ENCODE data around the gene ACTN3. TPM values are rescaled to one million over a fixed set of nuclear protein-coding genes. Genes with fewer than 3 reads are reported as not detected.
A peak's percentile ranks its signal among the peaks of the same experiment; 100 is the strongest.
"Not testable (repeated sequence)": the region's sequence is repeated elsewhere in the genome, so short reads cannot be mapped to it uniquely, and the experiment has no call there.

ACTN3 gene
- total RNA-seq, 2 donors from 2014 or later = 0.58 to 3.0 TPM

GRCh38 chr11:66539170-66539869 lies 7.4 kb upstream of the ACTN3 start:
- no peak overlapping the region for H3K4me3 Mint-ChIP-seq
- H3K27ac Mint-ChIP-seq = no peak overlapping the region

GRCh38 chr11:66539870-66540213 lies 6.9 kb upstream of the ACTN3 start:
- Mint-ChIP-seq H3K27ac (no peak overlapping the region), H3K27me3 (no peaks in the 10 kb centered on the region), H3K36me3 (ENCODE audit: low read depth) (peaks cover 69% of the 10 kb centered on the region), H3K4me1 (peaks cover 26% of the 10 kb centered on the region), H3K9me3 (no peaks in the 10 kb centered on the region), H3K4me3 (no peak overlapping the region)
- ATAC-seq (replicated peaks) = no peak

More at GRCh38 chr11:66539170-66539869, 7.4 kb upstream of the ACTN3 start:
- Mint-ChIP-seq H3K9me3 (no peaks in the 10 kb centered on the region), H3K27me3 (no peaks in the 10 kb centered on the region), H3K36me3 (ENCODE audit: low read depth) (peaks cover 72% of the 10 kb centered on the region), H3K4me1 (peaks cover 24% of the 10 kb centered on the region)
- ATAC-seq (replicated peaks) = no peak

GRCh38 chr11:66540598-66540997 lies 6.1 kb upstream of the ACTN3 start:
- peaks cover 62% of the 10 kb centered on the region for H3K36me3 Mint-ChIP-seq (ENCODE audit: low read depth)
- H3K27ac Mint-ChIP-seq = not testable (repeated sequence)

GRCh38 chr11:66541892-66542291 lies 4.8 kb upstream of the ACTN3 start:
- ATAC-seq (replicated peaks) = no peak
- peak overlapping the region; percentile 95 for H3K4me3 Mint-ChIP-seq
- H3K36me3 Mint-ChIP-seq (ENCODE audit: low read depth) = peaks cover 49% of the 10 kb centered on the region
- peak overlapping the region; percentile 85 for H3K27ac Mint-ChIP-seq
- H3K9me3 Mint-ChIP-seq = no peaks in the 10 kb centered on the region
- H3K4me1 Mint-ChIP-seq = peaks cover 31% of the 10 kb centered on the region
- no peaks in the 10 kb centered on the region for H3K27me3 Mint-ChIP-seq

More at GRCh38 chr11:66540598-66540997, 6.1 kb upstream of the ACTN3 start:
- H3K9me3 Mint-ChIP-seq; ATAC-seq (replicated peaks); H3K27me3 Mint-ChIP-seq; H3K4me3 Mint-ChIP-seq: not testable (repeated sequence)
- H3K4me1 Mint-ChIP-seq = peaks cover 31% of the 10 kb centered on the region

GRCh38 chr11:66542362-66542761 lies 4.3 kb upstream of the ACTN3 start:
- Mint-ChIP-seq H3K9me3 (no peaks in the 10 kb centered on the region), H3K4me3 (peak overlapping the region; percentile 95), H3K27ac (peak overlapping the region; percentile 85), H3K27me3 (no peaks in the 10 kb centered on the region), H3K4me1 (peaks cover 31% of the 10 kb centered on the region), H3K36me3 (ENCODE audit: low read depth) (peaks cover 44% of the 10 kb centered on the region)
- ATAC-seq (replicated peaks) = no peak

- ATAC-seq (replicated peaks) = peak; percentile 6
- H3K27me3 Mint-ChIP-seq = no peaks in the 10 kb centered on the region
- peak overlapping the region; percentile 85 for H3K27ac Mint-ChIP-seq
- peaks cover 38% of the 10 kb centered on the region for H3K36me3 Mint-ChIP-seq (ENCODE audit: low read depth)
- peak overlapping the region; percentile 95 for H3K4me3 Mint-ChIP-seq
- no peaks in the 10 kb centered on the region for H3K9me3 Mint-ChIP-seq
- H3K4me1 Mint-ChIP-seq = peaks cover 31% of the 10 kb centered on the region
These were observed 3.2 kb upstream of the ACTN3 start for GRCh38 chr11:66543263-66544107.

GRCh38 chr11:66544952-66545351 lies 1.8 kb upstream of the ACTN3 start:
- H3K9me3 Mint-ChIP-seq; ATAC-seq (replicated peaks); H3K27me3 Mint-ChIP-seq: not testable (repeated sequence)
- Mint-ChIP-seq H3K36me3 (ENCODE audit: low read depth) (peaks cover 30% of the 10 kb centered on the region), H3K4me3 (peak overlapping the region; percentile 95), H3K4me1 (peaks cover 31% of the 10 kb centered on the region), H3K27ac (peak overlapping the region; percentile 92)

GRCh38 chr11:66545701-66546367 lies 869 bp upstream of the ACTN3 start, which contains the start of gene ZDHHC24:
Gene ZDHHC24 (minus strand): TSS chr11:66546048. CDS start chr11:66546003, 45 bp downstream.
- H3K36me3 Mint-ChIP-seq (ENCODE audit: low read depth) = peaks cover 28% of the 10 kb centered on the region
- H3K4me1 Mint-ChIP-seq = peaks cover 31% of the 10 kb centered on the region
- no peaks in the 10 kb centered on the region for H3K9me3 Mint-ChIP-seq
- H3K27me3 Mint-ChIP-seq = no peaks in the 10 kb centered on the region
- peak; percentile 96 for ATAC-seq (replicated peaks)
- H3K27ac Mint-ChIP-seq = peak within 1 kb of the TSS; percentile 92
- peak within 1 kb of the TSS; percentile 95 for H3K4me3 Mint-ChIP-seq

GRCh38 chr11:66546966-66547661 lies 411 bp downstream of the ACTN3 start:
- peak overlapping the region; percentile 81 for H3K27ac Mint-ChIP-seq
- no peak for ATAC-seq (replicated peaks)
- H3K27me3 Mint-ChIP-seq = no peaks in the 10 kb centered on the region
- H3K9me3 Mint-ChIP-seq = no peaks in the 10 kb centered on the region
- peaks cover 15% of the 10 kb centered on the region for H3K36me3 Mint-ChIP-seq (ENCODE audit: low read depth)
- peak overlapping the region; percentile 95 for H3K4me3 Mint-ChIP-seq
- peaks cover 25% of the 10 kb centered on the region for H3K4me1 Mint-ChIP-seq

- no peak overlapping the region for H3K4me3 Mint-ChIP-seq
- no peak for ATAC-seq (replicated peaks)
- peaks cover 19% of the 10 kb centered on the region for H3K4me1 Mint-ChIP-seq
- H3K36me3 Mint-ChIP-seq (ENCODE audit: low read depth) = peaks cover 10% of the 10 kb centered on the region
- H3K9me3 Mint-ChIP-seq = no peaks in the 10 kb centered on the region
- H3K27me3 Mint-ChIP-seq = no peaks in the 10 kb centered on the region
- no peak overlapping the region for H3K27ac Mint-ChIP-seq
These were observed 933 bp downstream of the ACTN3 start for GRCh38 chr11:66547662-66548009.

GRCh38 chr11:66548041-66548440 lies 1.3 kb downstream of the ACTN3 start:
- Mint-ChIP-seq H3K4me1 (peaks cover 18% of the 10 kb centered on the region), H3K9me3 (no peaks in the 10 kb centered on the region), H3K27me3 (no peaks in the 10 kb centered on the region), H3K4me3 (no peak overlapping the region), H3K36me3 (ENCODE audit: low read depth) (peaks cover 6% of the 10 kb centered on the region), H3K27ac (no peak overlapping the region)
- ATAC-seq (replicated peaks) = no peak

GRCh38 chr11:66548774-66549630 lies 2.3 kb downstream of the ACTN3 start:
- Mint-ChIP-seq H3K27me3 (no peaks in the 10 kb centered on the region), H3K4me3 (no peak overlapping the region), H3K36me3 (ENCODE audit: low read depth) (no peaks in the 10 kb centered on the region), H3K27ac (peak overlapping the region; percentile 4), H3K4me1 (peaks cover 11% of the 10 kb centered on the region), H3K9me3 (no peaks in the 10 kb centered on the region)
- ATAC-seq (replicated peaks) = no peak

GRCh38 chr11:66549696-66550095 lies 3.0 kb downstream of the ACTN3 start:
- no peak overlapping the region for H3K27ac Mint-ChIP-seq
- no peaks in the 10 kb centered on the region for H3K27me3 Mint-ChIP-seq
- no peaks in the 10 kb centered on the region for H3K9me3 Mint-ChIP-seq
- H3K4me1 Mint-ChIP-seq = peaks cover 5% of the 10 kb centered on the region
- no peak for ATAC-seq (replicated peaks)
- no peaks in the 10 kb centered on the region for H3K36me3 Mint-ChIP-seq (ENCODE audit: low read depth)
- no peak overlapping the region for H3K4me3 Mint-ChIP-seq

All from activated T-helper 17 cell treated with anti-CD3 and anti-CD28 coated beads, Interleukin-2, amount 50 U/mL, for 72 hours (primary cell).